Ovary (tissue), 9 donors: Measurements from ENCODE around the gene DEFB112. TPM values are rescaled to one million over a fixed set of nuclear protein-coding genes. Genes with fewer than 3 reads are reported as not detected.

ENCODE experiments used
- DNase-seq, 5 donors: peaks; one replicate each; pipeline ENCODE4 v3.0.0-alpha.2; 2019 to 2020
- H3K27ac ChIP-seq, 2 donors: fragments of 200-600 bp; one replicate each; pipeline versions ENCODE4 v1.5.1 to v1.8.0; 2019 to 2022
- H3K27me3 ChIP-seq: fragments of 200-600 bp; one replicate; pipeline ENCODE4 v1.8.0; 2022
- H3K36me3 ChIP-seq: fragments of 200-600 bp; sonication (generic); one replicate; pipeline ENCODE4 v1.5.1; 2019
- H3K4me1 ChIP-seq: one replicate; pipeline ENCODE4 v1.8.1; 2013; ENCODE audit warnings: mild to moderate bottlenecking, moderate library complexity; ENCODE audit not compliant: insufficient read depth
- H3K4me3 ChIP-seq: fragments of 200-600 bp; sonication (generic); one replicate; pipeline ENCODE4 v1.5.1; 2017
- H3K9me3 ChIP-seq, 2 donors: fragments of 200-600 bp in 1 of 2; sonication (generic) in 1 of 2; one replicate each; pipeline versions ENCODE4 v1.5.1 to v1.8.1; 2013 to 2019; ENCODE audit warnings: mild to moderate bottlenecking in 1 of 2, moderate library complexity in 1 of 2
- EP300 ChIP-seq: sonication (generic); formaldehyde crosslinking; IDR thresholded peaks from one replicate; pipeline ENCODE4 v1.6.1; 2017; ENCODE audit warnings: antibody characterized with exemption
- POLR2A ChIP-seq: fragments of 450-650 bp; IDR thresholded peaks from one replicate; pipeline ENCODE4 v1.6.1; 2017; ENCODE audit warnings: antibody characterized with exemption, mild to moderate bottlenecking, moderate library complexity
- WGBS, 3 donors: extraction: QIAGEN DNeasy Blood & Tissue Kit in 1 of 3; methylation state at CpG; one replicate each; pipeline versions ENCODE4 v1.1.5 to v1.1.7; 2013 to 2017; 5-methylcytosine and 5-hydroxymethylcytosine counted together
- intact Hi-C, 4 donors: fragments of 100-400 bp; cut with DNase I; formaldehyde crosslinking; loops; one replicate each; pipeline versions ENCODE4 v1.11.0 to v1.15.1; 2022 to 2023
- polyA plus RNA-seq, 2 donors: library from polyadenylated mRNA; stranded (reverse); fragments of 200-250 nt in 1 of 2; fragments of 350-450 nt in 1 of 2; fragmentation: Illumina TruSeq in 1 of 2; extraction: RNeasy Lipid Tissue Mini Kit (QIAGEN cat#74804) in 1 of 2; gene quantifications; one replicate each; pipeline ENCODE4 v1.2.3, GENCODE V29; 2013 to 2014
- total RNA-seq, 7 donors: library from RNA; depleted of rRNA in 2 of 7; stranded (reverse); fragments of >200 nt in 2 of 7; fragmentation: NEBNext Ultra II Directional in 3 of 7; extraction: Animal tissue kit (Norgen Biotek cat#: 25700) in 3 of 7; gene quantifications; one replicate each; pipeline versions ENCODE4 v1.1.0 to v1.2.4, GENCODE V29; 2016 to 2023
- TF ChIP-seq, protein P1 (sequence below), 3 donors: fragments of 450-650 bp in 2 of 3; fragments of 200-600 bp in 1 of 3; IDR thresholded peaks; one replicate each; pipeline versions ENCODE4 v1.5.1 to v1.8.0; 2016 to 2022; ENCODE audit warnings: antibody characterized with exemption in 3 of 3, mild to moderate bottlenecking in 1 of 3
- donor health status: DM: no; HTN: no; CAD: no; lungs with moderate emphysema.
- donor health status: DM: no; HTN: no; CAD: no.
- donor health status: Bipolar disorder and iron deficiency.
- donor health status: DM: yes; HTN: yes; CAD: no.
- donor health status: DM: no; HTN: no; CAD: no.
- donor health status: DM: yes; HTN: yes; CAD: no.

DEFB112 gene
- total and polyA plus RNA-seq, 9 donors, result not detected

- H3K4me3 ChIP-seq, result no peak overlapping the region
- no peaks in the 10 kb centered on the region for H3K9me3 ChIP-seq
- WGBS, 3 donors, result 46 to 54% (median 52%) methylated on average over 18 of the region's 18 CpGs
- H3K4me1 ChIP-seq, result no peaks in the 10 kb centered on the region
- TF ChIP-seq EP300, result no peak
- no peak for TF ChIP-seq POLR2A
- TF ChIP-seq, protein P1, sequence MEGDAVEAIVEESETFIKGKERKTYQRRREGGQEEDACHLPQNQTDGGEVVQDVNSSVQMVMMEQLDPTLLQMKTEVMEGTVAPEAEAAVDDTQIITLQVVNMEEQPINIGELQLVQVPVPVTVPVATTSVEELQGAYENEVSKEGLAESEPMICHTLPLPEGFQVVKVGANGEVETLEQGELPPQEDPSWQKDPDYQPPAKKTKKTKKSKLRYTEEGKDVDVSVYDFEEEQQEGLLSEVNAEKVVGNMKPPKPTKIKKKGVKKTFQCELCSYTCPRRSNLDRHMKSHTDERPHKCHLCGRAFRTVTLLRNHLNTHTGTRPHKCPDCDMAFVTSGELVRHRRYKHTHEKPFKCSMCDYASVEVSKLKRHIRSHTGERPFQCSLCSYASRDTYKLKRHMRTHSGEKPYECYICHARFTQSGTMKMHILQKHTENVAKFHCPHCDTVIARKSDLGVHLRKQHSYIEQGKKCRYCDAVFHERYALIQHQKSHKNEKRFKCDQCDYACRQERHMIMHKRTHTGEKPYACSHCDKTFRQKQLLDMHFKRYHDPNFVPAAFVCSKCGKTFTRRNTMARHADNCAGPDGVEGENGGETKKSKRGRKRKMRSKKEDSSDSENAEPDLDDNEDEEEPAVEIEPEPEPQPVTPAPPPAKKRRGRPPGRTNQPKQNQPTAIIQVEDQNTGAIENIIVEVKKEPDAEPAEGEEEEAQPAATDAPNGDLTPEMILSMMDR (IDR thresholded peaks at IDR 0.05), result no peak
- H3K27ac ChIP-seq, result no peak overlapping the region
- intact Hi-C loops, result no loop called here
- H3K36me3 ChIP-seq, result no peaks in the 10 kb centered on the region
- no peak for DNase-seq
- H3K27me3 ChIP-seq, result no peaks in the 10 kb centered on the region
Observed at GRCh38 chr6:50030777-50031562, 18.8 kb downstream of the DEFB112 start.

DNA sequence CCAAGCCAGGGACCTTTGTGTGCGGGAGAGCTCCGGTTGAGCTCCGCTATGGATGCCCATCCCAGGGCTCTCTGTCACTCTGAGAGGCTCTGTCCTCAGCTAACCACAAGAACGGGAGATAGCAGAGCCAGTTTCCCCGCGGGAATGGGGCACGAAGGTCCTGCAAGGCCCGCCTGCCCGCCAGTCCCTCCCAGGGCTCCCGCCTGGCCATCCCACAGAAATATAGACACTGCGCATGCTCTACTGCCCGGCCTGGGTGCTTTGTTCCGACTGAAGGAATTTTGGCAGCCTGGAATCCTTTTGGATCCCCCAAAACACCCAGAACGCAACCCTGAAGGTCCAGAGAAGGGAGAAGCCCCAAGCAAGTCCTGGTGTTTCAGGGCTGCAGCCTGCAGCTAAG is 19.4 kb downstream of the DEFB112 start:
- Histone ChIP-seq H3K9me3 (no peaks in the 10 kb centered on the region), H3K27ac (no peak overlapping the region)

GRCh38 chr6:50025258-50025657 is 24.5 kb downstream of the DEFB112 start:
- Histone ChIP-seq H3K4me1 (no peaks in the 10 kb centered on the region), H3K36me3 (no peaks in the 10 kb centered on the region), H3K27ac (no peak overlapping the region), H3K9me3 (no peaks in the 10 kb centered on the region), H3K27me3 (no peaks in the 10 kb centered on the region), H3K4me3 (no peak overlapping the region)
- intact Hi-C loops, result no loop called here
- WGBS, 3 donors, result 86 to 87% (median 87%) methylated on average over 4 of the region's 4 CpGs
- TF ChIP-seq, protein P1 (IDR thresholded peaks at IDR 0.05), result no peak
- TF ChIP-seq EP300, result no peak
- no peak for TF ChIP-seq POLR2A
- no peak for DNase-seq

More for the DNA sequence above, 19.4 kb downstream of the DEFB112 start:
- Histone ChIP-seq H3K4me1 (no peaks in the 10 kb centered on the region), H3K36me3 (no peaks in the 10 kb centered on the region), H3K27me3 (no peaks in the 10 kb centered on the region), H3K4me3 (no peak overlapping the region)
- intact Hi-C loops, result no loop called here
- TF ChIP-seq EP300 (no peak), POLR2A (no peak)
- TF ChIP-seq, protein P1 (IDR thresholded peaks at IDR 0.05), result no peak
- WGBS, 3 donors, result 88 to 89% (median 89%) methylated on average over 14 of the region's 14 CpGs
- DNase-seq, result no peak

- TF ChIP-seq, protein P1 (IDR thresholded peaks at IDR 0.05), result no peak
- no peak for TF ChIP-seq EP300
- TF ChIP-seq POLR2A, result no peak
- no peak for DNase-seq
- H3K4me3 ChIP-seq, result no peak within 1 kb of the TSS
- H3K36me3 ChIP-seq, result no peaks in the 10 kb centered on the region
- no peaks in the 10 kb centered on the region for H3K27me3 ChIP-seq
- no peaks in the 10 kb centered on the region for H3K9me3 ChIP-seq
- intact Hi-C loops, result no loop called here
- no peaks in the 10 kb centered on the region for H3K4me1 ChIP-seq
- H3K27ac ChIP-seq, result no peak within 1 kb of the TSS
Observed at GRCh38 chr6:50021894-50022293, 27.8 kb downstream of the DEFB112 start, which contains the start of gene DEFB110. Gene DEFB110, minus strand, starts transcription at chr6:50021994. Its CDS starts 59 bp downstream, at chr6:50021935.
